B cell (primary cell): ENCODE results near the gene ADAMTS2.

Experiments used
- EZH2 ChIP-seq: IDR thresholded peaks from 2 replicates; pipeline ENCODE4 v1.6.1; 2012; ENCODE audit warnings: borderline replicate concordance, low read depth, mild to moderate bottlenecking, moderate library complexity, low read length; ENCODE audit not compliant: insufficient read depth, poor library complexity, severe bottlenecking
- TF ChIP-seq, protein P1 (sequence below): fragments of 200-600 bp; IDR thresholded peaks from one replicate; pipeline ENCODE4 v1.8.0; 2022; ENCODE audit warnings: antibody characterized with exemption, mild to moderate bottlenecking

DNA sequence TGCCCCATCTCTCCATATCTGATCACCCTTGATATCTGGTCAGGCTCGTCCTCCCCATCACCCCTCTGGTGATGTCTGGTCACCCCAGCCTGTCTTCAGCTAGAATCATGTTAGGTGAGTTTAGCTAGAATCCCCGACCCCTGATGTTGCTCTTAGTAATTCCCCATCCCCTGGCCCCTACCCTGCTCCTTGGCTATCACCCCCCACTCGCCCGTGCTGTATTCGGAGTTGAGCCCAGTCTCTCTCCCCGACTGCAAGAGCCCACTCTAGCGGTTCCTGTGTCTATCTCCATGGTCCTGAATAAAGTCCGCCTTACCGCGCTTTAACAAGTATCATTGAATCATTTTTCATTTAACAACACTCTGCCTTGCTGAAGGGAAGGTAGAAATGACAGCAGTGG is 33.7 kb downstream of the ADAMTS2 start:
- TF ChIP-seq, protein P1, sequence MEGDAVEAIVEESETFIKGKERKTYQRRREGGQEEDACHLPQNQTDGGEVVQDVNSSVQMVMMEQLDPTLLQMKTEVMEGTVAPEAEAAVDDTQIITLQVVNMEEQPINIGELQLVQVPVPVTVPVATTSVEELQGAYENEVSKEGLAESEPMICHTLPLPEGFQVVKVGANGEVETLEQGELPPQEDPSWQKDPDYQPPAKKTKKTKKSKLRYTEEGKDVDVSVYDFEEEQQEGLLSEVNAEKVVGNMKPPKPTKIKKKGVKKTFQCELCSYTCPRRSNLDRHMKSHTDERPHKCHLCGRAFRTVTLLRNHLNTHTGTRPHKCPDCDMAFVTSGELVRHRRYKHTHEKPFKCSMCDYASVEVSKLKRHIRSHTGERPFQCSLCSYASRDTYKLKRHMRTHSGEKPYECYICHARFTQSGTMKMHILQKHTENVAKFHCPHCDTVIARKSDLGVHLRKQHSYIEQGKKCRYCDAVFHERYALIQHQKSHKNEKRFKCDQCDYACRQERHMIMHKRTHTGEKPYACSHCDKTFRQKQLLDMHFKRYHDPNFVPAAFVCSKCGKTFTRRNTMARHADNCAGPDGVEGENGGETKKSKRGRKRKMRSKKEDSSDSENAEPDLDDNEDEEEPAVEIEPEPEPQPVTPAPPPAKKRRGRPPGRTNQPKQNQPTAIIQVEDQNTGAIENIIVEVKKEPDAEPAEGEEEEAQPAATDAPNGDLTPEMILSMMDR: no peak
- no peak for TF ChIP-seq EZH2
